ENCODE data around the gene KCNE1. TPM values are rescaled to one million over a fixed set of nuclear protein-coding genes. Genes with fewer than 3 reads are reported as not detected.

KCNE1 gene
- total and polyA plus RNA-seq, 2 experiments from 2014 or later, result 0.48 to 1.1 TPM

- 83% methylated on average over 3 of the region's 3 CpGs for WGBS (ENCODE audit: low lambda C conversion rate, missing lambda C conversion rate)
- H3K36me3 ChIP-seq (replicated peaks; ENCODE audit: insufficient read depth, low read depth), result no peaks in the 10 kb centered on the region
- H4K20me1 ChIP-seq (ENCODE audit: insufficient read depth, poor library complexity, severe bottlenecking), result no peaks in the 10 kb centered on the region
- no peak overlapping the region for H3K4me2 ChIP-seq
- no peaks in the 10 kb centered on the region for H3K27me3 ChIP-seq
- H3K9me2 ChIP-seq (replicated peaks; ENCODE audit: insufficient read depth), result no peaks in the 10 kb centered on the region
- DNase-seq (ENCODE audit: low spot score), result no peak
- TF ChIP-seq EZH2 (IDR thresholded peaks at IDR 0.05; ENCODE audit: borderline replicate concordance) (no peak), EZH2phosphoT487 (IDR thresholded peaks at IDR 0.05; ENCODE audit: low read depth, severe bottlenecking, unreplicated experiment) (no peak), CTCF (IDR thresholded peaks at IDR 0.05; ENCODE audit: poor library complexity) (no peak)
- H3K27ac ChIP-seq, result peak overlapping the region; percentile 87
- H2AFZ ChIP-seq, result no peak overlapping the region
- no peaks in the 10 kb centered on the region for H3K9me3 ChIP-seq (ENCODE audit: low read depth)
- peaks cover 7% of the 10 kb centered on the region for H3K4me1 ChIP-seq (ENCODE audit: insufficient read depth)
- no peak overlapping the region for H3K4me3 ChIP-seq
- H3K79me2 ChIP-seq, result no peaks in the 10 kb centered on the region
Observed at GRCh38 chr21:34535886-34536285, 23.9 kb upstream of the KCNE1 start.

- H4K20me1 ChIP-seq (ENCODE audit: insufficient read depth, poor library complexity, severe bottlenecking), result no peaks in the 10 kb centered on the region
- H3K36me3 ChIP-seq (replicated peaks; ENCODE audit: insufficient read depth, low read depth), result no peaks in the 10 kb centered on the region
- H3K79me2 ChIP-seq, result no peaks in the 10 kb centered on the region
- no peak overlapping the region for H3K27ac ChIP-seq
- no peaks in the 10 kb centered on the region for H3K9me2 ChIP-seq (replicated peaks; ENCODE audit: insufficient read depth)
- H3K4me1 ChIP-seq (ENCODE audit: insufficient read depth), result peaks cover 7% of the 10 kb centered on the region
- H3K27me3 ChIP-seq, result no peaks in the 10 kb centered on the region
- no peak for DNase-seq (ENCODE audit: low spot score)
- WGBS (ENCODE audit: low lambda C conversion rate, missing lambda C conversion rate), result 88% methylated on average over 4 of the region's 4 CpGs
- no peak overlapping the region for H3K4me2 ChIP-seq
- H3K4me3 ChIP-seq, result no peak overlapping the region
- no peak for TF ChIP-seq CTCF (IDR thresholded peaks at IDR 0.05; ENCODE audit: poor library complexity)
- TF ChIP-seq EZH2phosphoT487 (IDR thresholded peaks at IDR 0.05; ENCODE audit: low read depth, severe bottlenecking, unreplicated experiment), result no peak
- no peak for TF ChIP-seq EZH2 (IDR thresholded peaks at IDR 0.05; ENCODE audit: borderline replicate concordance)
- H3K9me3 ChIP-seq (ENCODE audit: low read depth), result no peaks in the 10 kb centered on the region
- H2AFZ ChIP-seq, result no peak overlapping the region
Observed at GRCh38 chr21:34534522-34534921, 22.5 kb upstream of the KCNE1 start.

- no peaks in the 10 kb centered on the region for H3K27me3 ChIP-seq
- H4K20me1 ChIP-seq (ENCODE audit: insufficient read depth, poor library complexity, severe bottlenecking), result no peaks in the 10 kb centered on the region
- H3K4me2 ChIP-seq, result no peak overlapping the region
- TF ChIP-seq EZH2 (IDR thresholded peaks at IDR 0.05; ENCODE audit: borderline replicate concordance), result no peak
- no peak for TF ChIP-seq CTCF (IDR thresholded peaks at IDR 0.05; ENCODE audit: poor library complexity)
- TF ChIP-seq EZH2phosphoT487 (IDR thresholded peaks at IDR 0.05; ENCODE audit: low read depth, severe bottlenecking, unreplicated experiment), result no peak
- no peak overlapping the region for H3K4me3 ChIP-seq
- H3K36me3 ChIP-seq (replicated peaks; ENCODE audit: insufficient read depth, low read depth), result no peaks in the 10 kb centered on the region
- no peak for DNase-seq (ENCODE audit: low spot score)
- H3K27ac ChIP-seq, result no peak overlapping the region
- no peak overlapping the region for H2AFZ ChIP-seq
- peaks cover 7% of the 10 kb centered on the region for H3K4me1 ChIP-seq (ENCODE audit: insufficient read depth)
- WGBS (ENCODE audit: low lambda C conversion rate, missing lambda C conversion rate), result 94% methylated on average over 3 of the region's 3 CpGs
- H3K9me3 ChIP-seq (ENCODE audit: low read depth), result no peaks in the 10 kb centered on the region
- no peaks in the 10 kb centered on the region for H3K79me2 ChIP-seq
- H3K9me2 ChIP-seq (replicated peaks; ENCODE audit: insufficient read depth), result no peaks in the 10 kb centered on the region
Observed at GRCh38 chr21:34533938-34534337, 21.9 kb upstream of the KCNE1 start.

GRCh38 chr21:34531399-34531798 is 19.4 kb upstream of the KCNE1 start:
- H4K20me1 ChIP-seq (ENCODE audit: insufficient read depth, poor library complexity, severe bottlenecking), result no peaks in the 10 kb centered on the region
- H3K27ac ChIP-seq, result peak overlapping the region; percentile 38
- no peak overlapping the region for H3K4me2 ChIP-seq
- DNase-seq (ENCODE audit: low spot score), result no peak
- no peaks in the 10 kb centered on the region for H3K9me3 ChIP-seq (ENCODE audit: low read depth)
- H3K9me2 ChIP-seq (replicated peaks; ENCODE audit: insufficient read depth), result no peaks in the 10 kb centered on the region
- H3K4me1 ChIP-seq (ENCODE audit: insufficient read depth), result peaks cover 8% of the 10 kb centered on the region
- TF ChIP-seq CTCF (IDR thresholded peaks at IDR 0.05; ENCODE audit: poor library complexity) (no peak), EZH2 (IDR thresholded peaks at IDR 0.05; ENCODE audit: borderline replicate concordance) (no peak), EZH2phosphoT487 (IDR thresholded peaks at IDR 0.05; ENCODE audit: low read depth, severe bottlenecking, unreplicated experiment) (no peak)
- no peaks in the 10 kb centered on the region for H3K79me2 ChIP-seq
- 76% methylated on average over 6 of the region's 6 CpGs for WGBS (ENCODE audit: low lambda C conversion rate, missing lambda C conversion rate)
- no peak overlapping the region for H2AFZ ChIP-seq
- no peaks in the 10 kb centered on the region for H3K36me3 ChIP-seq (replicated peaks; ENCODE audit: insufficient read depth, low read depth)
- H3K27me3 ChIP-seq, result no peaks in the 10 kb centered on the region
- no peak overlapping the region for H3K4me3 ChIP-seq

Data from hepatocyte (in vitro differentiated cells).